Endothelial cell of umbilical vein (primary cell): ENCODE data around the gene LCN12. TPM values are rescaled to one million over a fixed set of nuclear protein-coding genes. Genes with fewer than 3 reads are reported as not detected.

Source experiments
- BruUV-seq: library from RNA; stranded (reverse); fragments of 400-500 nt; replicated peaks from 2 replicates; lab custom pipeline; 2021; lab: Mats Ljungman, UMichigan
- CTCF ChIA-PET: fragments of 300-600, 350-600 bp; sonication (Branson Sonifier 250); formaldehyde crosslinking; loops from one replicate; lab custom pipeline; 2021; ENCODE audit warnings: antibody characterized with exemption, inconsistent platforms; lab: Charles Lee
- POLR2A ChIA-PET: fragments of 300-600, 350-600 bp; sonication (Branson Sonifier 250); formaldehyde crosslinking; loops from one replicate; lab custom pipeline; 2021; ENCODE audit warnings: antibody characterized with exemption, inconsistent platforms; lab: Charles Lee
- DNase-seq: peaks from one replicate; pipeline ENCODE4 v3.0.0-alpha.2; 2011; ENCODE audit warnings: low read depth, low spot score
- FAIRE-seq: peaks from 2 replicates; lab custom pipeline; 2011; peaks lifted over from hg19 to GRCh38; lab: Jason Lieb, UNC
- H2AFZ ChIP-seq: 2 replicates; pipeline ENCODE4 v1.6.0; 2012; ENCODE audit warnings: low read depth, low read length, control low read depth, inconsistent platforms
- H3K27ac ChIP-seq: 2 replicates; pipeline ENCODE4 v1.5.1; 2011; ENCODE audit warnings: low read depth, mild to moderate bottlenecking, control low read depth, low read length, moderate library complexity; ENCODE audit not compliant: insufficient read depth
- H3K27me3 ChIP-seq, 2 experiments: 2 replicates each; pipeline versions ENCODE4 v1.6.0 to v1.6.1; 2011; ENCODE audit warnings: low read length in 2 of 2, mixed read lengths in 1 of 2; ENCODE audit not compliant: control insufficient read depth in 2 of 2, insufficient read depth in 2 of 2
- H3K36me3 ChIP-seq, 2 experiments: 2 replicates in 1 of 2; 3 replicates in 1 of 2; pipeline ENCODE4 v1.5.1; 2011; ENCODE audit warnings: low read length in 2 of 2, mild to moderate bottlenecking in 1 of 2, moderate library complexity in 1 of 2; ENCODE audit not compliant: control insufficient read depth in 2 of 2, insufficient read depth in 2 of 2; ENCODE audit errors: extremely low read depth in 1 of 2
- H3K4me1 ChIP-seq: 3 replicates; pipeline ENCODE4 v1.5.1; 2011; ENCODE audit warnings: mild to moderate bottlenecking, low read length; ENCODE audit not compliant: control insufficient read depth, insufficient read depth; ENCODE audit errors: extremely low read depth
- H3K4me2 ChIP-seq: 2 replicates; pipeline ENCODE4 v1.6.1; 2011; ENCODE audit warnings: low read length, control low read depth, mixed read lengths; ENCODE audit not compliant: insufficient read depth
- H3K4me3 ChIP-seq, 3 experiments: fragments of 200-600 bp in 1 of 3; sonication (generic), shearing (Covaris generic) in 1 of 3; replicated peaks in 1 of 3; 2 replicates each; pipeline ENCODE4 v1.5.1; 2011 to 2016; ENCODE audit warnings: control low read depth in 3 of 3, low read length in 3 of 3, mild to moderate bottlenecking in 2 of 3, inconsistent platforms in 1 of 3, low read depth in 1 of 3, moderate library complexity in 1 of 3; ENCODE audit not compliant: insufficient read depth in 1 of 3
- H3K79me2 ChIP-seq: 2 replicates; pipeline ENCODE4 v1.6.0; 2012; ENCODE audit warnings: low read length, inconsistent platforms; ENCODE audit not compliant: control insufficient read depth, insufficient read depth
- H3K9ac ChIP-seq: replicated peaks from 2 replicates; pipeline ENCODE3; 2011; ENCODE audit warnings: low read length, control low read depth; ENCODE audit not compliant: insufficient read depth; ENCODE audit errors: extremely low read depth
- H3K9me1 ChIP-seq: replicated peaks from 3 replicates; pipeline ENCODE4 v1.6.0; 2011; ENCODE audit warnings: mild to moderate bottlenecking, low read length; ENCODE audit not compliant: control insufficient read depth, insufficient read depth; ENCODE audit errors: extremely low read depth
- H3K9me3 ChIP-seq: replicated peaks from 2 replicates; pipeline ENCODE4 v1.5.1; 2012; ENCODE audit warnings: low read length, inconsistent platforms; ENCODE audit not compliant: control insufficient read depth, insufficient read depth
- H4K20me1 ChIP-seq: replicated peaks from 2 replicates; pipeline ENCODE3; 2011; ENCODE audit warnings: mild to moderate bottlenecking, low read length; ENCODE audit not compliant: control insufficient read depth, insufficient read depth; ENCODE audit errors: extremely low read depth
- EZH2 ChIP-seq: IDR thresholded peaks from 2 replicates; pipeline ENCODE4 v1.6.1; 2012; ENCODE audit warnings: borderline replicate concordance, low read depth, mild to moderate bottlenecking, moderate library complexity, low read length, inconsistent platforms; ENCODE audit not compliant: severe bottlenecking
- JUN ChIP-seq: IDR thresholded peaks from 2 replicates; pipeline ENCODE4 v1.6.1; 2011; ENCODE audit warnings: borderline replicate concordance, low read depth; ENCODE audit not compliant: insufficient read length, insufficient read depth
- MAX ChIP-seq: IDR thresholded peaks from 2 replicates; pipeline ENCODE4 v1.6.1; 2011; ENCODE audit not compliant: insufficient read depth, insufficient read length
- POLR2AphosphoS5 ChIP-seq: IDR thresholded peaks from 2 replicates; pipeline ENCODE4 v1.6.1; 2012; ENCODE audit warnings: low read depth, mild to moderate bottlenecking, control low read depth, low read length, moderate library complexity; ENCODE audit not compliant: insufficient read depth
- dilution Hi-C: fragments of 300-500 bp; cut with MboI; formaldehyde crosslinking; loops from one replicate; pipeline ENCODE4 v1.15.0; 2019; ENCODE audit warnings: low sequenced_read_pairs; ENCODE audit not compliant: extremely low pct_ligation_motif_present
- intact Hi-C: fragments of 100-400 bp; cut with micrococcal nuclease; formaldehyde crosslinking; loops from one replicate; pipeline ENCODE4 v1.10.0; 2022
- polyA plus RNA-seq, 4 experiments: library from polyadenylated mRNA; depleted of rRNA in 3 of 4; stranded (reverse) in 3 of 4; unstranded in 1 of 4; fragments of >200 nt; gene quantifications; 2 replicates each; pipeline versions ENCODE4 v1.2.1 to v1.2.3, GENCODE V29; 2011 to 2012; ENCODE audit warnings: missing spikeins in 1 of 4
- total RNA-seq: library from RNA; stranded (reverse); gene quantifications from 2 replicates; pipeline ENCODE4 v1.2.3, GENCODE V29; 2021
- TF ChIP-seq, protein P1 (sequence below), 2 donors: IDR thresholded peaks; 1 replicate in 1 of 2; 2 replicates in 1 of 2; pipeline ENCODE4 v1.5.1; 2011; ENCODE audit warnings: low read length in 2 of 2, mild to moderate bottlenecking in 2 of 2, moderate library complexity in 2 of 2, control low read depth in 1 of 2, inconsistent platforms in 1 of 2, low read depth in 1 of 2; ENCODE audit not compliant: insufficient read depth in 1 of 2; ENCODE audit errors: extremely low read depth in 1 of 2

LCN12 gene
- total and polyA plus RNA-seq, 2 donors (not counting 3 experiments of a cell fraction or from before 2014, with no cell fraction given), result 0.35 to 0.52 TPM

GRCh38 chr9:136983167-136983566, 31.1 kb downstream of the LCN12 start:
- Histone ChIP-seq H3K4me1 (peaks cover 4% of the 10 kb centered on the region), H3K9me3 (no peaks in the 10 kb centered on the region), H3K27ac (no peak overlapping the region), H3K4me2 (no peak overlapping the region), H3K79me2 (no peaks in the 10 kb centered on the region), H3K4me3 (no peak overlapping the region), H3K36me3 (no peaks in the 10 kb centered on the region), H3K9ac (no peak overlapping the region), H4K20me1 (no peaks in the 10 kb centered on the region), H2AFZ (no peak overlapping the region), H3K27me3 (peaks cover 3 to 10% of the 10 kb centered on the region in 2 experiments), H3K9me1 (no peaks in the 10 kb centered on the region)
- DNase-seq (no peak), FAIRE-seq (no peak)
- POLR2A ChIA-PET, result no interaction called here
- BruUV-seq, result no TSS peak
- intact Hi-C loops (no loop called here), dilution Hi-C loops (no loop called here)
- CTCF ChIA-PET, result interaction anchor here (1.4 kb wide), 1 partner anchor 9 kb away, joined by 3 read pairs; the partner anchor contains the start of gene PAXX
- TF ChIP-seq, protein P1, sequence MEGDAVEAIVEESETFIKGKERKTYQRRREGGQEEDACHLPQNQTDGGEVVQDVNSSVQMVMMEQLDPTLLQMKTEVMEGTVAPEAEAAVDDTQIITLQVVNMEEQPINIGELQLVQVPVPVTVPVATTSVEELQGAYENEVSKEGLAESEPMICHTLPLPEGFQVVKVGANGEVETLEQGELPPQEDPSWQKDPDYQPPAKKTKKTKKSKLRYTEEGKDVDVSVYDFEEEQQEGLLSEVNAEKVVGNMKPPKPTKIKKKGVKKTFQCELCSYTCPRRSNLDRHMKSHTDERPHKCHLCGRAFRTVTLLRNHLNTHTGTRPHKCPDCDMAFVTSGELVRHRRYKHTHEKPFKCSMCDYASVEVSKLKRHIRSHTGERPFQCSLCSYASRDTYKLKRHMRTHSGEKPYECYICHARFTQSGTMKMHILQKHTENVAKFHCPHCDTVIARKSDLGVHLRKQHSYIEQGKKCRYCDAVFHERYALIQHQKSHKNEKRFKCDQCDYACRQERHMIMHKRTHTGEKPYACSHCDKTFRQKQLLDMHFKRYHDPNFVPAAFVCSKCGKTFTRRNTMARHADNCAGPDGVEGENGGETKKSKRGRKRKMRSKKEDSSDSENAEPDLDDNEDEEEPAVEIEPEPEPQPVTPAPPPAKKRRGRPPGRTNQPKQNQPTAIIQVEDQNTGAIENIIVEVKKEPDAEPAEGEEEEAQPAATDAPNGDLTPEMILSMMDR (IDR thresholded peaks at IDR 0.05; ENCODE audit: extremely low read depth in 1 of 2, insufficient read depth in 1 of 2, low read depth in 1 of 2, low read length in 2 of 2), result no peak
- TF ChIP-seq JUN (no peak), MAX (no peak), POLR2AphosphoS5 (no peak), EZH2 (no peak)
